ENCODE data around the gene CUL1. TPM values are rescaled to one million over a fixed set of nuclear protein-coding genes. Genes with fewer than 3 reads are reported as not detected.

Gene CUL1
- total RNA-seq, 1 experiment from 2014 or later, result 72.3 TPM

DNA sequence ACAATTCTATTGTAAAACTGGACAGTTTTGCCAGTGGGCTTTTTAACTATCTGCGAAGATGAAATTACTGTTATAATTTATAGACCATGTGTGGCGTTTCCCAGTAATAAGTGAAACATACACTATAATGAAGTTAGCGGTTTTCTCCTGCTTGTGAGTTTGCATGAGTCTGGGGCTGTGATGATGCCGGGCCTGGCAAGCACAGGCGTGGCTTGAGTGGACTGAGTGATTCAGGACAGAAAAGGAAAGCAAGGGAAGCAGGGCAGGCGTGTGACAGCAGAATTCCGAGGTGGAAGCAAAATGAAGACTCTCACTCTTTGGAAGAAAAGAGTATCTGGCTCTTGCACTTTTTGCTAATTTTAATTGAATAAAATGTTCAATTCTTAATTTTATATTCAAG is 90.5 kb downstream of the CUL1 start:
- Mint-ChIP-seq H3K4me1 (no peaks in the 10 kb centered on the region), H3K36me3 (ENCODE audit: insufficient read depth in 1 of 3, low read depth in 3 of 3) (peaks cover 61 to 90% (median 89%) of the 10 kb centered on the region in 3 experiments; a peak in 6 of 7 replicates), H3K9me3 (no peaks in the 10 kb centered on the region), H3K27ac (peak overlapping the region in 2 of 3 experiments; percentile 37 to 82; a peak in 2 of 7 replicates), H3K27me3 (ENCODE audit: low read depth) (no peaks in the 10 kb centered on the region), H3K4me3 (no peak overlapping the region)
- H4K8ac ChIP-seq (replicated peaks; ENCODE audit: insufficient read length, low read depth, low read length), result no peak overlapping the region
- no peak overlapping the region for H3K9ac ChIP-seq (ENCODE audit: extremely low read depth, insufficient read length, low read length)
- H2AK5ac ChIP-seq (ENCODE audit: insufficient read length, low read length), result no peak overlapping the region
- H3K23me2 ChIP-seq (ENCODE audit: insufficient read length, low read depth, low read length, poor library complexity, severe bottlenecking), result no peaks in the 10 kb centered on the region
- no peak for DNase-seq
- H2BK15ac ChIP-seq (ENCODE audit: low read depth, low read length), result no peak overlapping the region
- H3K27me3 ChIP-seq (ENCODE audit: insufficient read depth, low read length), result no peaks in the 10 kb centered on the region
- no peak overlapping the region for H4K5ac ChIP-seq (ENCODE audit: insufficient read length, low read depth, low read length)
- H2BK20ac ChIP-seq (ENCODE audit: low read depth, low read length, poor library complexity, severe bottlenecking), result no peak overlapping the region
- no peak overlapping the region for H2BK120ac ChIP-seq (ENCODE audit: low read depth, low read length, poor library complexity, severe bottlenecking)
- H3K9me3 ChIP-seq (ENCODE audit: control insufficient read depth, low read depth, low read length), result no peaks in the 10 kb centered on the region
- H3K4me2 ChIP-seq (ENCODE audit: insufficient read depth, insufficient read length, low read length), result no peak overlapping the region
- H3T11ph ChIP-seq (ENCODE audit: low read length), result no peak overlapping the region
- WGBS (ENCODE audit: extremely low coverage, insufficient read length, low lambda C conversion rate), result no CpG with 5 or more reads among the region's 7 CpGs
- H4K91ac ChIP-seq (ENCODE audit: insufficient read length, low read depth, low read length), result no peak overlapping the region
- no peak overlapping the region for H3K18ac ChIP-seq (ENCODE audit: insufficient read length, low read depth, low read length)
- TF ChIP-seq, protein P1, sequence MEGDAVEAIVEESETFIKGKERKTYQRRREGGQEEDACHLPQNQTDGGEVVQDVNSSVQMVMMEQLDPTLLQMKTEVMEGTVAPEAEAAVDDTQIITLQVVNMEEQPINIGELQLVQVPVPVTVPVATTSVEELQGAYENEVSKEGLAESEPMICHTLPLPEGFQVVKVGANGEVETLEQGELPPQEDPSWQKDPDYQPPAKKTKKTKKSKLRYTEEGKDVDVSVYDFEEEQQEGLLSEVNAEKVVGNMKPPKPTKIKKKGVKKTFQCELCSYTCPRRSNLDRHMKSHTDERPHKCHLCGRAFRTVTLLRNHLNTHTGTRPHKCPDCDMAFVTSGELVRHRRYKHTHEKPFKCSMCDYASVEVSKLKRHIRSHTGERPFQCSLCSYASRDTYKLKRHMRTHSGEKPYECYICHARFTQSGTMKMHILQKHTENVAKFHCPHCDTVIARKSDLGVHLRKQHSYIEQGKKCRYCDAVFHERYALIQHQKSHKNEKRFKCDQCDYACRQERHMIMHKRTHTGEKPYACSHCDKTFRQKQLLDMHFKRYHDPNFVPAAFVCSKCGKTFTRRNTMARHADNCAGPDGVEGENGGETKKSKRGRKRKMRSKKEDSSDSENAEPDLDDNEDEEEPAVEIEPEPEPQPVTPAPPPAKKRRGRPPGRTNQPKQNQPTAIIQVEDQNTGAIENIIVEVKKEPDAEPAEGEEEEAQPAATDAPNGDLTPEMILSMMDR (conservative IDR thresholded peaks at IDR 0.05), result no peak
- H4K20me1 ChIP-seq (ENCODE audit: control insufficient read depth, insufficient read depth, insufficient read length), result no peaks in the 10 kb centered on the region
- H2BK12ac ChIP-seq (ENCODE audit: insufficient read length, low read depth, low read length), result no peak overlapping the region
- H3K27ac ChIP-seq (ENCODE audit: insufficient read length, low read depth, low read length), result no peak overlapping the region
- H3K4ac ChIP-seq (ENCODE audit: low read depth, low read length), result no peak overlapping the region
- no peaks in the 10 kb centered on the region for H3K4me1 ChIP-seq (ENCODE audit: insufficient read depth, low read length)
- H3K79me1 ChIP-seq (ENCODE audit: insufficient read depth, low read depth, low read length, poor library complexity, severe bottlenecking), result no peaks in the 10 kb centered on the region
- no peak overlapping the region for H3K23ac ChIP-seq (ENCODE audit: insufficient read length, low read depth, low read length)
- no peak overlapping the region for H3K56ac ChIP-seq (ENCODE audit: insufficient read length, low read depth, low read length)
- no peak overlapping the region for H2AFZ ChIP-seq (ENCODE audit: low read length)
- H3K14ac ChIP-seq (ENCODE audit: insufficient read depth, low read length), result no peak overlapping the region
- H3K79me2 ChIP-seq (ENCODE audit: insufficient read depth, low read length), result no peaks in the 10 kb centered on the region
- no peak overlapping the region for H2BK5ac ChIP-seq (ENCODE audit: insufficient read length, low read length)
